Chondrocyte (in vitro differentiated cells): ENCODE measurements around the gene SV2C. TPM values are rescaled to one million over a fixed set of nuclear protein-coding genes. Genes with fewer than 3 reads are reported as not detected.

Experiments
- DNase-seq: peaks from one replicate; pipeline ENCODE4 v3.0.0; 2021; ENCODE audit warnings: mixed read lengths, low spot score
- H3K27ac Mint-ChIP-seq: one replicate; pipeline ENCODE4 v1.8.0; 2021; ENCODE audit warnings: mild to moderate bottlenecking, moderate library complexity, mixed read lengths; ENCODE audit not compliant: unreplicated experiment
- H3K27me3 Mint-ChIP-seq: 2 replicates; pipeline ENCODE4 v1.8.0; 2021; ENCODE audit warnings: low read depth, mixed read lengths
- H3K36me3 Mint-ChIP-seq: 2 replicates; pipeline ENCODE4 v1.8.0; 2021; ENCODE audit warnings: low read depth, mixed read lengths
- H3K4me1 Mint-ChIP-seq: 2 replicates; pipeline ENCODE4 v1.8.0; 2021; ENCODE audit warnings: low read depth, mild to moderate bottlenecking, mixed read lengths
- H3K4me3 Mint-ChIP-seq: one replicate; pipeline ENCODE4 v1.8.0; 2021; ENCODE audit warnings: mild to moderate bottlenecking, moderate library complexity, mixed read lengths; ENCODE audit not compliant: unreplicated experiment
- H3K9me3 Mint-ChIP-seq: 2 replicates; pipeline ENCODE4 v1.8.0; 2021; ENCODE audit warnings: low read depth, mixed read lengths
- CTCF ChIP-seq: fragments of 200-600 bp; sonication (generic); IDR thresholded peaks from 2 replicates; pipeline ENCODE4 v1.5.0; 2021; ENCODE audit warnings: antibody characterized with exemption, mild to moderate bottlenecking, moderate library complexity
- total RNA-seq: library from RNA; stranded (reverse); gene quantifications from 3 replicates; pipeline ENCODE4 v1.2.1, GENCODE V29; 2021

Gene SV2C
- total RNA-seq, 1 donor from 2014 or later, result 0.02 TPM

GRCh38 chr5:76386360-76386759 lies 303.2 kb downstream of the SV2C start:
- no peaks in the 10 kb centered on the region for H3K27me3 Mint-ChIP-seq
- no peak for DNase-seq
- H3K9me3 Mint-ChIP-seq, result no peaks in the 10 kb centered on the region
- no peak overlapping the region for H3K27ac Mint-ChIP-seq
- H3K4me3 Mint-ChIP-seq, result no peak overlapping the region
- H3K36me3 Mint-ChIP-seq, result no peaks in the 10 kb centered on the region
- TF ChIP-seq CTCF, result no peak
- H3K4me1 Mint-ChIP-seq, result peaks cover 28% of the 10 kb centered on the region

- DNase-seq, result no peak
- H3K36me3 Mint-ChIP-seq, result no peaks in the 10 kb centered on the region
- no peaks in the 10 kb centered on the region for H3K27me3 Mint-ChIP-seq
- H3K9me3 Mint-ChIP-seq, result no peaks in the 10 kb centered on the region
- H3K4me3 Mint-ChIP-seq, result no peak overlapping the region
- H3K27ac Mint-ChIP-seq, result no peak overlapping the region
- peaks cover 36% of the 10 kb centered on the region for H3K4me1 Mint-ChIP-seq
- no peak for TF ChIP-seq CTCF
Measured at GRCh38 chr5:76388236-76388635, 305.1 kb downstream of the SV2C start.

GRCh38 chr5:76388791-76389512 lies 305.8 kb downstream of the SV2C start:
- H3K27me3 Mint-ChIP-seq, result no peaks in the 10 kb centered on the region
- no peak for DNase-seq
- H3K4me3 Mint-ChIP-seq, result no peak overlapping the region
- no peaks in the 10 kb centered on the region for H3K36me3 Mint-ChIP-seq
- H3K9me3 Mint-ChIP-seq, result no peaks in the 10 kb centered on the region
- H3K4me1 Mint-ChIP-seq, result peaks cover 38% of the 10 kb centered on the region
- TF ChIP-seq CTCF, result no peak
- H3K27ac Mint-ChIP-seq, result peak overlapping the region; percentile 62

- Mint-ChIP-seq H3K27me3 (no peaks in the 10 kb centered on the region), H3K36me3 (no peaks in the 10 kb centered on the region), H3K27ac (peak overlapping the region; percentile 90), H3K4me1 (peaks cover 38% of the 10 kb centered on the region), H3K9me3 (no peaks in the 10 kb centered on the region), H3K4me3 (no peak overlapping the region)
- TF ChIP-seq CTCF, result no peak
- DNase-seq, result no peak
Measured at GRCh38 chr5:76389513-76390154, 306.5 kb downstream of the SV2C start.

- Mint-ChIP-seq H3K9me3 (no peaks in the 10 kb centered on the region), H3K27me3 (no peaks in the 10 kb centered on the region), H3K27ac (no peak overlapping the region), H3K36me3 (no peaks in the 10 kb centered on the region), H3K4me3 (no peak overlapping the region), H3K4me1 (peaks cover 37% of the 10 kb centered on the region)
- no peak for TF ChIP-seq CTCF
- DNase-seq, result no peak
Measured at GRCh38 chr5:76391014-76391413, 307.8 kb downstream of the SV2C start.
